GM18511 (cell line): Measurements from ENCODE around the gene TMEM233.
"Not testable (repeated sequence)": the region's sequence is repeated elsewhere in the genome, so short reads cannot be mapped to it uniquely, and the experiment has no call there.

Experiments
- ATAC-seq: cut with Tn5 transposase; IDR thresholded peaks from one replicate; pipeline ENCODE4 v1.9.1; 2021; ENCODE audit warnings: mild to moderate bottlenecking, moderate library complexity; ENCODE audit not compliant: unreplicated experiment

The TMEM233 gene

GRCh38 chr12:119603767-119604166, 10.2 kb downstream of the TMEM233 start:
- ATAC-seq: no peak

- ATAC-seq: no peak
Observed at GRCh38 chr12:119609358-119609757, 15.8 kb downstream of the TMEM233 start.

- ATAC-seq: no peak
Observed at GRCh38 chr12:119613319-119613936, 19.9 kb downstream of the TMEM233 start.

- ATAC-seq: no peak
Observed at GRCh38 chr12:119614705-119615104, 21.1 kb downstream of the TMEM233 start.

- no peak for ATAC-seq
Observed at GRCh38 chr12:119615518-119616475, 22.2 kb downstream of the TMEM233 start.

GRCh38 chr12:119618328-119618896, 24.8 kb downstream of the TMEM233 start:
- ATAC-seq: not testable (repeated sequence)

- no peak for ATAC-seq
Observed at GRCh38 chr12:119620490-119620889, 26.9 kb downstream of the TMEM233 start.

GRCh38 chr12:119621878-119622277, 28.3 kb downstream of the TMEM233 start:
- ATAC-seq: no peak

GRCh38 chr12:119624966-119625365, 31.4 kb downstream of the TMEM233 start:
- ATAC-seq: no peak

- ATAC-seq: no peak
Observed at GRCh38 chr12:119627019-119627643, 33.6 kb downstream of the TMEM233 start.

- ATAC-seq: no peak
Observed at GRCh38 chr12:119627686-119628085, 34.1 kb downstream of the TMEM233 start.

- no peak for ATAC-seq
Observed at GRCh38 chr12:119630223-119630780, 36.7 kb downstream of the TMEM233 start.

- no peak for ATAC-seq
Observed at GRCh38 chr12:119630962-119631550, 37.5 kb downstream of the TMEM233 start.

- no peak for ATAC-seq
Observed at GRCh38 chr12:119631930-119632678, 38.5 kb downstream of the TMEM233 start.

GRCh38 chr12:119634743-119635142, 41.2 kb downstream of the TMEM233 start:
- no peak for ATAC-seq

- ATAC-seq: no peak
Observed at GRCh38 chr12:119642986-119643385, 49.4 kb downstream of the TMEM233 start.

- ATAC-seq: no peak
Observed at GRCh38 chr12:119644930-119645329, 51.4 kb downstream of the TMEM233 start.

GRCh38 chr12:119645535-119646059, 52.0 kb downstream of the TMEM233 start:
- ATAC-seq: no peak

GRCh38 chr12:119649202-119649808, 55.7 kb downstream of the TMEM233 start:
- no peak for ATAC-seq
